HG02588 (cell line): Measurements from ENCODE around the gene SELENOP.
"Not testable (repeated sequence)": the region's sequence is repeated elsewhere in the genome, so short reads cannot be mapped to it uniquely, and the experiment has no call there.

Source experiments
- ATAC-seq: cut with Tn5 transposase; IDR thresholded peaks from one replicate; pipeline ENCODE4 v1.9.1; 2021; ENCODE audit warnings: mild to moderate bottlenecking, moderate library complexity; ENCODE audit not compliant: unreplicated experiment

Gene SELENOP

DNA sequence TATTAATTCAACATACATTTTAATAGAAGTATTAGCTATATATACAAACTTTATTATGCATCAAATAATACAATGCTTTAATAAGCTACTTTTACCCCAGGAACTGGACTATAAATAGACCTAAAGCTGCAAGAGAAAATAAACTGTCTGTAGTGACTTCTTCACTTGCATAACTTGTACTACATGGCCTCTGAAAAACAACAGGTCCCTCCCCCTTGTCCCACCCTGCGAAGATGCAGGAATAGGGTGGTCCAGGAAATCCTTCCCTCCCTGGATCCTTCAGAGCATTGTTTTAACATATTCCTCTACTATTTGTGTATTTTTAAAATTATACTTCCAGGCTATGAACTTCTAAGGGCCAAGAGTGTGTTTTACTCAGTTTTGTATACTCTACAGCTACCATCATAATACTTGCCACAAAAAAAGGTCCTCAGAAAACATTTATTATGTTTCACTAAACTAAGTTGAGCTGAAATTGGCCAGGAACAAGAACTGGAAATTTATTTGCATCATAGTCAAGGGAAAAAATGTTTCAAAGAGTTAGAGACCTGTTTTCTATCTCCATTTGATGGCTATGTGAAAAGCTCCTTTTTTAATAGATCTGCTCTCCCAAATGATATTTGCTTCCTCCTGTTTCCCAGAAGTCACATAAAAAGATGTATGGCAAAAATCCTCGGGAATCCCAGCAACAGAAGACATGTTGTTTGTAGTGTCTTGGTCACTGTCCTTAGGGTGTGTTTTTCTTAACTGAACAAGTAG, 15.2 kb upstream of the SELENOP start:
- no peak for ATAC-seq

DNA sequence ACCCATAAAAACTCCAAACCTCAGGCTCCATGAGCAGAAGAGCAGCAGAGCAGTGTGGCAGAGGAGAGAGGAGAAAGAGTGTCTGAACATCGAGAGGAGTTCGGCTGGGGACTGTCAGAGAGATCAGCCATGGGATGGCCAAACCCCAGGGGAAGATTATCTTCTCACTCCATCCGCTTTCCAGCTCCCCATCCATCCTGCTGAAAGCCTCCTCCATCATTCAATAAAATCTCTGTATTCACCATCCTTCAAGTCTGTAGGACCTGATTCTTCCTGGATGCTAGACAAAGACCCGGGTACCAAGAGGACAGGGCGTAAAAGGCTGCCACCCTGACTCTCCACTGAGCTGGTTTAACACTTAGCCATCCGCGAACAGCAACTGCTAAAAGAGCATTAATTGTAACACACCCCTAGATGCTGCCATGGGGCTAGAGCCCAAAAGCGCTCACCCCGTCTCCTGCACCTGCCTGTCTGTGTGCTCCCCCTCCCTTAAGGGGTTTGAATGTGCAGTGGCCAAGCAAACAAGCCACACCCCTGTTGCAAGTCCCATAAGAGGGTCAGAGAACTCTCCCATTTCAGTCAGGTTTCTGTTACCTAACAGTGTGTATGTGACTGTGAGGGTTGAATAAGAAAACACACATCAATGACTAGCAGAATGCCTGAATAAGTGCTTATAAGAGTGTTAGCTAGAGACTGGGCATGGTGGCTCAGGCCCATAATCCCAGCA, 13.9 kb upstream of the SELENOP start:
- ATAC-seq = no peak

DNA sequence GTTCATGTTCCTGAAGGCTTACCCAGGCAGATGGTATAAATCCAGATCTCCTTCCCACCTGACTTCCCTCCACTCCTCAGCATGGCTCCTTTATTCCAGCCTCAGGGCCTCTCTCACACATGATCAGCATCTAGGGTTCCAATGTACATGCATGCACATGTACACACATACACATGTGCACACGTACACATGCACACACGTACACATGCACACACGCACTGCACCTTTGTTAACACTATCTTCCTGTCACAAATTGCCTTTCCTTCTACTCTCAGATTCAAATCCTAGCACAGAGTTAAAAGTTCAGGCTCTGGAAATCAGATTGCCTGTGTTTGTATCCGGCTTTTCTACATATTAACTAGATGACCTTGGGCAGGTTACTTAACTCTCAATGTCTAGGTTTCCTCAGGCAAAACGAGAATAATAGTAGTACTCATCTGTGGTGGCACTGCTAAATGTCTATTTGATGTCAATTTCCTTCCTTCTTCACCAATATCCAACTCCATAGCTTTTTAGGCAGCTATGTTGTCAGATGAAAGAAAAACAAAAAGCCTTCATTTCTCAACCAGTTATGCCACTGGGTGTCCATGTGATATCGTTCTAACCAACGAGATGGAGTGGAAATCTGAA, 12.8 kb upstream of the SELENOP start:
- ATAC-seq = no peak

DNA sequence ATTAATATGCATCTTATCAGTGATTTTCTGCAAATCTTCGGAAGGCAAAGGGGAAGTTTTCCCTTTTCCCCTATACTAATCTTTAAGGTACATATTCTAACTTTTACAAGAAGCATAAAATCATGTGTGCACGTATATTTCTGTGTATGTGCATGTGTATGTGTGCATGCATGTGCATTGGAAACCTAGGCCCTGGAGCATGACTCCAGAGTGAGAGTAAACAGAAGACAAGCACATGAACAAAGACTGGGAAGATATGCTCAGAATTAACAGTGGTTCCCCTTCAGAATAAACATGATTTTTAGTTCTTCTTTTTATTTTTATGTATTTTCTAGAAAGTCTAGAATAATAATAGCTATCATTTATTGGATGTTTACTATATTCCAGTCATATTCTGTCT, 10.9 kb upstream of the SELENOP start:
- no peak for ATAC-seq

DNA sequence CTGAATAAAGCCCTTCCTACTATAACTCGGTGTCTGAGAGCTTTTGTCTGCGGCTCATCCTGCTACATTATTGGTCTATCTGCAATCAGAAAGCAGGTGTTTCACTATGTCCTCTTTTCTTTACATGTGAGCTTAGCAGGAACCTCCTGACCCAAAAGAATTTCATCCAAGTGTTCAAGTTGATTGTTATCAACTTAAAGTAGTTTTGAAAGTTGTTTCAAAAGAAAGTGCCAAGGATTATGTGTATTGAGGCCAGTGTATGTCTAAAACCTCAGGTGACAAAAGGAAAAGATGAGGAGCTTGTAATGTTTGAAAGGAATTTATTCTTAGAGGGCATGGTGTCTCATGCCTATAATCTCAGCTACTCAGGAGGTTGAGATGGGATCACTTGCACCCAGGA, 8.1 kb upstream of the SELENOP start:
- ATAC-seq = no peak

DNA sequence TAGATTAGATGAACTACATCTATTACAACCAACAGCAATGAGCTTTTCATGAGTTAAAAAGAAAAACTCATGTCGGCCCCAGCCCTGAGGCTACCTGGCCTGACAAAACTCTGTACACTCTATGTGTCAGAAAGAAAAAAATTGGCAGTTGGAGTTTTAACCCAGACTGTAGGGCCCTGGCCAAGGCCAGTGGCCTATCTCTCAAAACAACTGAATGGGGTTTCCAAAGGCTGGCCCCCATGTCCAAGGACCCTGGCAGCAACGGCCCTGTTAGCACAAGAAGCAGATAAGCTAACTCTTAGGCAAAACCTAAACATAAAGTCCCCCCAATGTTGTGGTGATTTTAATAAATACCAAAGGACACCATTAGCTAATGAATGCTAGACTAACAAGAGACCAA, 4.9 kb upstream of the SELENOP start:
- ATAC-seq = not testable (repeated sequence)

DNA sequence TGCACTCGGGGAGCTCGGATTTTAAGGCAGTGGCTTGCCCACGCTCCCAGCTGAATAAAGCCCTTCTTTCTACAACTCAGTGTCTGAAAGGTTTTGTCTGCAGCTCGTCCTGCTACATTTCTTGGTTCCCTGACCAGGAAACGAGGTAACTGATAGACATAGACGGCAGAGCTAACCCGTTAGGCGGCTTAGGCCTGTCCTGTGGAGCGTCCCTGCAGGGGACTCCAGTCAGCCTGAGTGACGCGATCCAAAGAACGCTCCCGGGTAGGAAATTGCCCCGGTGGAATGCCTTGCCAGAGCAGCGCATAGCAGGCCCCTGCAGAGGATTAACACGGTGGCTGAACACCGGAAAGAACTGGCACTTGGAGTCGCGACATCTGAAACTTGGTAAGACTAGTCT, 1.8 kb upstream of the SELENOP start:
- ATAC-seq = no peak

DNA sequence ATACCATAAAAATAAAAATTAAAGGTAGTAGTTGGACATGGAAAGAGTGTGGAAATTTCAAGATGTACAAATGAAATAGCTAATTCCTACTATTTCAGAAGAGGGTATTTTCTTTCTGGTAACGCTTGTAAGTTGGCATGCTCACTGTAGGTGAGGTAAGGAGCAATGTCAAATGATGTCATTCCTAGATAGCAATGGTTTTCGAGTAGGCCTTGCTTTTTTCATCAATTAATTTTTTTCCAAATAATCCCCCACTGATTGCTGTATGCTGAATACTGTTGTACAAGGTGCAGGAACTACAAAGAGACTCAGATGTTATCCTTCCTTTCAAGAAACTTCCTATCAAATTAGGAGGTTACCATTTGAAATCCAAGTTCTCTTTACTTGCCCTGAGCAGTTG, 928 bp upstream of the SELENOP start:
- no peak for ATAC-seq

DNA sequence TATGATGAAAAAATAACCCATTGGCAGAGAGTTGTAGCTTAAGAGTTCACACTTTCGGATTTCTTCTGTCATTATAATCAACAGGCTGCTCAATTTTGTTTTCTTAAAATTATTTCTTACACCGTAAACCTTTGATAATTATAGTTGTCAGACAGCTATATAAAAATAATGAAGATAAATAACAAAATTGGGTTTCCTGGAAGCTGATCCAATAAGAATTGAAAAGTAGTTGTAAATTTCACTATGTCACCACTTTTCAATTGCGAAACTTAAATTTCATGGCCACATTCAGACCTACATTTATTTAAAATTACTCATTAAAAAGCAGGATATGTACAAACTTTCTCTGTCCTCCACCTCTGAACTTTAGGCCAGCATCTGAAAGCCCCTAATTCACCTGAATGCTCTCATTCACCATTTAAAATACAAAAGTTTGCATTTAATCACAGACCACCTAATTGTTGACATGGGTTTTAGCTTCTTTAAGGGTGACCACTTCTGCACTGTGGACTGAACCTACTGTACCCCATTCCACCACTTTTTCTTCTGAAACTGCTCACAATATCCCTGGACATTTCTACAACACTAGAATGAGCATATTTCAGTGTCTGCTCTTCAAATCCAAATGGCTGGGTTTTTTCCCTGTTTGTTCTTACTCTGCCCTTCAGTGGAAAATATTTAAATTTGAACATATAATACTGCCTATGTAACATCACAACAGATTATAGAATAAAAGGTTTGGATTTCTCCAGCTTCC, 680 bp downstream of the SELENOP start:
- ATAC-seq = no peak

DNA sequence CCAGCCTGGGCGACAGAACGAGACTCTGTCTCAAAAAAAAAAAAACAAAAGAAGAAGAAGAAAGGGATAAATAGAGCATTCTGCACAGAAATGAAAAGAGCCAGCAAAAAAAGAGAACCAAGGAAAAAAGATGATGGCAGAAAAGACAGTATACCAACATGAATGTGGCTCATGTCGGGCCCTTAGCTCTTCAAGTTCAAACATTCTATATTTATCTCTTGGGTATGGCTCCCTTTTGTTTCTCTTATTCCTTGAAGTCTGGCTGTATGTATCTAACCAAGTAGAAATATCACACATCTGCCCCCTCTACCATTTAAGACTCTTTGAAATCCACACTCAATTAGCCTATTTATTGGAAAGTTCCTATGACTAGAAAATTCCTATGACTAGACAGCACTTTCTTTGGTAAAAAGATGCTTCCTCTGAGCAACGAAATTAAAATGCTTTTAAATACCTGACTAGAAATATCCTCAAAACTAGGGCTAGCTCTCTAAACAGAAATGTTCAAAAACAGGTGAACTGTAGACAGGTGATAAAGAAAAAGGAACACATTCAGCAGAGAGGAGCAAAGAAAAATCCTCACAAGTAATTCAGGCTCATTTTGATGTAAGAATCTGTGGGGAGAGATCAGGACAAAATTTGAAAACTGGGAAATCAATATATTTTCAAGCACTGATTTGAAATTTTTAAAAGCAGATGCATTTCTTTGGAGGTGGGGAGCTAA, 2.6 kb downstream of the SELENOP start:
- ATAC-seq = no peak

DNA sequence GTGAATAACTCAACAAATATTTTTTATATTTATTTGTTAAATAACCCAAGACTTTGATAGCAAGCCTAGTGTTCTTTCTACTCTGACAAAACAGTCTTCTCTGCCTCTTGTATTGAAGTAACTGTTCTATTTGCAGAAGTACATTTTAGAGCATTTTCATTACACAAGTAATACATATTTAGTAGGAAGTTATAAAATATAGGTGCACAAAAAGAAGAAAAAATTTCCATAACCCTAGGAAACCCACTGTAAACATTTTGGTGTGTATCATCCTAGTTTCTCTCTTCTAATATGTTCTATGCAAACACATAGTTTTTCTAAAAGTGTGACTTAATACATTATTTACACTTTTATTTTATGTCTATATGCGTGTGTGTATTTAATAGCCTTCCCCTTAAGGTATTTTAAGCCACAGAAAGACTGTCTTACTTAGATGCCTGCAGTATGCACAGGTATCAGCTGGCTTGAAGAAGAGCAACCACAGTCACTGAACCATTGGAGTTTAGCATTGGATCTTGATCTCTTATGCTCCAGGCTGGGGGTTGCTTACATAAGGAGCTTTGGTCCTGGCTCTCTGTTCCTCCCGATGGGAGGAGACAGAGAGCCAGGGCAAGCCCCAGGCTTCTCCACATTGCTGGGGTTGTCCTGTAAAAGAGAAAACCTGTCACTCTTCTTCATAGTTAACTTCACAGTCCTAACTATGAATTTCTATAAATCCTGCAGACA, 3.8 kb downstream of the SELENOP start:
- no peak for ATAC-seq

DNA sequence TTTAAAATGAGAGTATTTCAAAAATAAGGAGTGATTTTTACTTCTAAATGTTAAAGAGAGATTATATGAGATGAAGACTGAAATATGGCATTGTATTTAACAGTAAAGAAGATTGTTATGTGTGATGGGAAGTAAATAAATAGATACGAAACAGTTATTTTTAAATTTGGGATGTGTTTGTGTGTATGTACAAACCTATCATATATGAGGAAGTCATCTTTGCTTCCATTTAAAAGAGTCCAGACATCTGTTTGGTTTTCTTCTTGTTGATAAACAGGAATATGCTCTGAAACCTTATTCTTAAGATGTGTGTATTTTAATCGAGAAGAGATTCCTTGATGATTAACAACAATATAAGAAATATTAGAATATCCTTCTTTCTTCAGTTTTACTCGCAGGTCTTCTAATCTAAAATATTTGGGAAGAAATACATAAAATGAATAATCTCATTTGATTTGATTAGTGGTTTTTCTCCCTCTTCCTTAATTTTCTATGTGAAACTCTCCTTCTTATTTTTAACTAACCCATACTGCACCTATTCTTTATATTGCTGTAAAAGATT, 4.9 kb downstream of the SELENOP start:
- no peak for ATAC-seq

DNA sequence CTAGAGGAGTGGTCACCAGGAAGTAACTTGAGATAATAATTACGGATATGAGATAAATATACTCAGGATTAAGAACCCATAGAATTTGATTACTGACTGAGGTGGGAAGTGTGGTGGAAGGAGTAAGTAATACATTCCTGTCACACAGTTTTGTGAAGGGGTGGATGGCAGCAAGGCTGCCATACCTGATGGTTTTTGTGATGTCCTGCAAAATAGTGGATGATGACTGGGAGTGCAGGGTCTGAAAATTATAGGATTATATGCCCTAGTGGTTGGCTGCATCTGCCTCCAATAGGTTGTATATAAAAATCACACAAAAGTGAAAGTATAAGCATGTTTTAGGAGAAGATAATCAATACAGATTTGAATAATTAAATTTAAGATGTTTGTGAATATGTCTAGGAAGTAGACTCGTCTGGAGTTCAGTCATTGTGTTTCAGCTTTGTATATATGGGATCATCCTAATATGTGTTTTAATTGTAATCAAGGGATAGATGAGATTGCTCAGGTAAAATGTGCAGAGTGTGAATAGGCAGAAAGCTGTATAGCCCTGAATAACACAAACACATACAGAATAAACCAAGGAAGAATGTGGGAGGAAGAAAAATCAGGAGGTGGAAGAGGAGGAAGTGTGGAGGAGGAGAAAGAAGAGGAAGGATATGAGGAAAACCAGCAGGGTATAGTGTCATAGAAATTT, 5.5 kb downstream of the SELENOP start:
- no peak for ATAC-seq

DNA sequence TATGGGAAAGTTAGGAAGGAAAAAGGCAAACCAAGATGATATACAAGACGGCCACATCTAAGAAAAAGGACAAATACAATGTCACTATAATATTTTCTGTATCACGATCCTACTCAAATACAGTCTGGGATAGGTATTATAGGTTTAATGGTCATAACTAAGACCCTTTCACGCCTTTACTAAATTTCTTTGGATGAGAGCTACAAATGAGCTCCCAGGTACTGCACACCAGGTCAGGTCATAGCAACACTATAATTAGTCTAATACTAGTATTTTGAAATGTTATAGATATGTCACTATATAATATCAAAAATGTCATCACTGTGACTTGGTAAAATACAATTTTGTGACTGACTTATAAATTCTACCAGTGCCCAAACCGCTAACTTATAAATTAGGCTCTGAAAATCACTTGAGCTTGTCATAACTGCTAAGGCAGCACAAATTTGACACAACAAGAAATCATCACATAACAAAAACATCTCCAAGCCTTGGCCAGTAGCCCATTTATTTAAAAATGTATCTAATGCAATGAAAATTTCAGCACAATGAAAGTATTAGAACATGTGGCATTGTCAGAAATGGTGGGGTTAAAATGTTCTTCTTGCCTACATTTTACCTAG, 6.9 kb downstream of the SELENOP start:
- ATAC-seq = no peak

DNA sequence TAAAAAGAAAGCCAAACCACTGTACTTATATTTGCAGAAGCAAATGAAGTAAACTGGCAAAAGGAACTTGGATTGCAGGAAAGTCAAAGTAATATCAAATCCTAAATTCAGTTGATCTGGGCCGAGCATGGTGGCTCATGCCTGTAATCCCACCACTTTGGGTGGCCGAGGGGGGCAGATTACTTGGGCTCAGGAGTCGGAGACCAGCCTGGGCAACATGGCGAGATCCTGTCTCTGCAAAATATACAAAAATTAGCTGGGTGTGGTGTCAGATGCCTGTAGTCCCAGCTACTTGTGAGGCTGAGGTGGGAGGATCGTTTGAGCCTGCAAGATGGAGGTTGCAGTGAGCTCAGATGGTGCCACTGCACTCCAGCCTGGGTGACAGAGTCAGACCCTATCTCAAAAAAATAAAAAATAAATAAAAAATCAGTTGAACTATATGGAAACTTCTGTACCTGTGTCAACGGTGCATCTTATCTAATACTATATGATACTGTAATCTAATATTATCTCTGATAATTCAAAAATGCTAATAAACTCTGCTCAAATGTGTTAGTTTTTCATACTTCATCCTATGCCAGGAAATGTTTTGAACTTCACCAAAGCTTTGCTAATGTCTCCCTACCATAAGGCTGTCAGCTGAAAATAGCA, 10.1 kb downstream of the SELENOP start:
- no peak for ATAC-seq

DNA sequence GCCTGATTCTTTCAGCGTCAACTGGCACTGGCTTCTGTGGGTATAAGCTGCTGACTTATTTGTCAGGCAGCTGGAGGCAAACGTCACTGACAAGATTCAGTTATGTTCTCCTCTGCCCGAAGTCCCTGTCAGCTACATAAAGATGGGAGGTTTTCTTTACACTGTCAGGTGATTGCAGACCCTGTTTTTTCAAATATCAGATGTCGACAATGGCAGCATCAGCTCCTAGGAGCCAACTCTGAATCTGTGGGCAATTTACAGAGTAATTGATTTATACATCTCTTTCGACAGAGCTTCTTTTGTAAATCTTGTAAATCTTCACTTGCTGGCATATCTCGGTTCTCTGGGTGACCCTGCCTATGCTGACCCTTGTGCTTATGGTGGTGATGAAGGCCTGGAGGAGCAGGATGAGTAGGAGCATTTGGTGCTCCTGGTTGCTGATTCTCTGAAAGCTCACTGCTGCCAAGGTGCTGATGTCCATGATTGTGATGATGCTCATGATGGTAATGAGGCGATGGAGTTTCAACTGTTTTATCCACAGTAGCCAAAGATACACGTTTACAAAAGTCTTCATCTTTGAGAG, 10.9 kb downstream of the SELENOP start:
- ATAC-seq = no peak

DNA sequence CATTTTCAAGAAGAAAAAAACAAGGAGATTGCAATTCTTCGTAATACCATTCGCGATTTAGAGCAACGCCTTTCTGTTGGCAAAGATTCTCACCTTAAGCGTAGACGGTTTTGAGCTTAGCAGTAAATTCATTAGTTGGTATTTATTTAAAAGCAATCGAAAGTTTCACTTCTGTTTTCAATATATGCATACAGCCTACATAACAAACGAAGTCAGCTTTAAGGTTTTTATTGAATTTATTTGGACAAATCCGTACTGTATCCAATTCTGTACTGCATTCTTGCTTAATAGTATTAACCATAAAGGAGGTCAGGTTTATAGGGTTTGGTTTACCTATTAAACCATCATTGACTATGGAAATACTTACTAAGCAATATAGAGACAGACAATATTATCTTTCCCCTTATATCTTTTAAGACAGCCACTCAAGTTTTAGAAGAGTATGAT, 12.0 kb downstream of the SELENOP start:
- ATAC-seq = no peak

DNA sequence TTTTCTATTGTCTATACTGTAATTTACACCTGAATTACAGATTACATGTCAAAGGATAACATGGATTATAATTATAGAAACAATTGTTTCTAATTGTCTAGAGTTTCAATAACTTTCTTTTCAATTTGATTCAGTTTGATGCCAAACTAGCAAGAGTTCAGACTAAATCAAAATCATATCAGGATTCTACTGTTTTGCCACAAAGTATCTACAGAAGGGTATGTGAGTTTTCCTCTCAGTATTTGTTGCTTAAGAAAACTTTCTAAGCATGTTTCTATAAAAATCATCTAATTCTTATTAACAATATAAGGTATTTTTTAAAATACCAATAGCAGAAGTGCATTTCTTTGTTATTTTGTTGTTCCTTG, 12.5 kb downstream of the SELENOP start:
- no peak for ATAC-seq
